IPS-11a (cell line): ENCODE results near the gene TGIF2.
"Not testable (repeated sequence)": the region's sequence is repeated elsewhere in the genome, so short reads cannot be mapped to it uniquely, and the experiment has no call there.

Experiments
- H3K4me3 ChIP-seq: one replicate; pipeline ENCODE4 v1.5.1; 2013; ENCODE audit warnings: low read depth, low read length, control low read depth

TGIF2 gene

GRCh38 chr20:36576081-36576445, 2.7 kb downstream of the TGIF2 start:
- no peak overlapping the region for H3K4me3 ChIP-seq

GRCh38 chr20:36578356-36579041, 5.1 kb downstream of the TGIF2 start:
- no peak overlapping the region for H3K4me3 ChIP-seq

GRCh38 chr20:36579996-36580545, 6.7 kb downstream of the TGIF2 start:
- H3K4me3 ChIP-seq: no peak overlapping the region

GRCh38 chr20:36582322-36582721, 8.9 kb downstream of the TGIF2 start:
- H3K4me3 ChIP-seq: no peak overlapping the region

- no peak overlapping the region for H3K4me3 ChIP-seq
Observed at GRCh38 chr20:36582821-36583220, 9.4 kb downstream of the TGIF2 start.

- H3K4me3 ChIP-seq: no peak overlapping the region
Observed at GRCh38 chr20:36584018-36584481, 10.7 kb downstream of the TGIF2 start.

- H3K4me3 ChIP-seq: no peak overlapping the region
Observed at GRCh38 chr20:36585410-36586125, 12.2 kb downstream of the TGIF2 start.

- H3K4me3 ChIP-seq: no peak overlapping the region
Observed at GRCh38 chr20:36587388-36588070, 14.1 kb downstream of the TGIF2 start.

- H3K4me3 ChIP-seq: no peak overlapping the region
Observed at GRCh38 chr20:36591281-36591680, 17.9 kb downstream of the TGIF2 start.

GRCh38 chr20:36591854-36592641, 18.7 kb downstream of the TGIF2 start:
- no peak overlapping the region for H3K4me3 ChIP-seq

- H3K4me3 ChIP-seq: no peak overlapping the region
Observed at GRCh38 chr20:36593347-36593929, 20.0 kb downstream of the TGIF2 start.

GRCh38 chr20:36599912-36600345, 26.5 kb downstream of the TGIF2 start:
- H3K4me3 ChIP-seq: no peak overlapping the region

GRCh38 chr20:36601540-36601939, 28.1 kb downstream of the TGIF2 start:
- H3K4me3 ChIP-seq: no peak overlapping the region

- no peak overlapping the region for H3K4me3 ChIP-seq
Observed at GRCh38 chr20:36604952-36605398, 31.6 kb downstream of the TGIF2 start.

GRCh38 chr20:36605399-36606157, 32.2 kb downstream of the TGIF2 start, which contains the start of gene RAB5IF:
RAB5IF (plus strand) TSS chr20:36605779; CDS start chr20:36605952, 173 bp downstream.
- peak within 1 kb of the TSS; percentile 84 for H3K4me3 ChIP-seq

GRCh38 chr20:36606158-36607066, 33.0 kb downstream of the TGIF2 start:
- H3K4me3 ChIP-seq: peak overlapping the region; percentile 84

GRCh38 chr20:36607586-36608387, 34.4 kb downstream of the TGIF2 start:
- H3K4me3 ChIP-seq: no peak overlapping the region

GRCh38 chr20:36608388-36608728, 35.0 kb downstream of the TGIF2 start:
- H3K4me3 ChIP-seq: not testable (repeated sequence)
